PC-3 (cell line): Measurements from ENCODE around the gene ENPP1.

Source experiments
- CTCF ChIP-seq: fragments of 300-600 bp; sonication (generic); conservative IDR thresholded peaks from 2 replicates; pipeline ENCODE4 v1.5.1; 2017; ENCODE audit warnings: antibody characterized with exemption, low read depth, mild to moderate bottlenecking, low read length
- EZH2 ChIP-seq: fragments of 300-600 bp; sonication (generic); IDR thresholded peaks from one replicate; pipeline ENCODE4 v1.6.1; 2017; ENCODE audit warnings: antibody characterized with exemption, mild to moderate bottlenecking, low read length; ENCODE audit not compliant: unreplicated experiment

GRCh38 chr6:131823276-131823902, 15.6 kb downstream of the ENPP1 start:
- no peak for TF ChIP-seq CTCF
- TF ChIP-seq EZH2 = no peak
